ENCODE measurements around the gene MTG1.

DNA sequence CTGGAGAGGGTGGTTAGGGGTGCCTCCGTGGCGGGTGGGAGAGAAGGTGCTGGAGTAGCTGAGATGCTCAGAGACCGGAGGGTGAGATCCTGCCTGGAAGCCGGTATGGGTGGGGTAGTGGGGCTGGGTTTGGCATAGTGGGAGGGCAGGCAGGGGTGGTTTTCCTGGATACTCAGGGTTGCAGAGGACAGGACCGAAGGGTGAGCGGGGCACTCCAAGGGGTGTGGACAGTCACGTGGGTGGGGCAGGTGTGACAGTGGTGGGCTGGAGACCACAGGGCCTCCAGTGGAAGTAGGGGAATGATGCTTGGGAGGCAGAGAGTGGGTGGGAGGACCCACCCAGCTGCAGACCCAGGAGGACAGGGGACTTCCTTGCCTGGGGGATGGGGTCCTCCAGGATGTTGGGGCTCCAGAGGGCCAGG, 61.7 kb downstream of the MTG1 start:
- TF ChIP-seq TCF4 (CRISPR knock-in tag; IDR thresholded peaks at IDR 0.05; ENCODE audit: borderline replicate concordance) (no peak), RARB (CRISPR knock-in tag; IDR thresholded peaks at IDR 0.05) (no peak), SNAI2 (CRISPR knock-in tag; IDR thresholded peaks at IDR 0.05) (no peak), CSRNP3 (CRISPR knock-in tag; IDR thresholded peaks at IDR 0.05) (no peak)
- TF ChIP-seq, protein P1, sequence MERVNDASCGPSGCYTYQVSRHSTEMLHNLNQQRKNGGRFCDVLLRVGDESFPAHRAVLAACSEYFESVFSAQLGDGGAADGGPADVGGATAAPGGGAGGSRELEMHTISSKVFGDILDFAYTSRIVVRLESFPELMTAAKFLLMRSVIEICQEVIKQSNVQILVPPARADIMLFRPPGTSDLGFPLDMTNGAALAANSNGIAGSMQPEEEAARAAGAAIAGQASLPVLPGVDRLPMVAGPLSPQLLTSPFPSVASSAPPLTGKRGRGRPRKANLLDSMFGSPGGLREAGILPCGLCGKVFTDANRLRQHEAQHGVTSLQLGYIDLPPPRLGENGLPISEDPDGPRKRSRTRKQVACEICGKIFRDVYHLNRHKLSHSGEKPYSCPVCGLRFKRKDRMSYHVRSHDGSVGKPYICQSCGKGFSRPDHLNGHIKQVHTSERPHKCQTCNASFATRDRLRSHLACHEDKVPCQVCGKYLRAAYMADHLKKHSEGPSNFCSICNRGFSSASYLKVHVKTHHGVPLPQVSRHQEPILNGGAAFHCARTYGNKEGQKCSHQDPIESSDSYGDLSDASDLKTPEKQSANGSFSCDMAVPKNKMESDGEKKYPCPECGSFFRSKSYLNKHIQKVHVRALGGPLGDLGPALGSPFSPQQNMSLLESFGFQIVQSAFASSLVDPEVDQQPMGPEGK (CRISPR knock-in tag; IDR thresholded peaks at IDR 0.05; ENCODE audit: borderline replicate concordance), result no peak

All from SK-N-SH treated with all-trans-retinoic acid at 6 μM for 48 hours (cell line).